B cell (primary cell): ENCODE results near the gene SUV39H2. TPM values are rescaled to one million over a fixed set of nuclear protein-coding genes. Genes with fewer than 3 reads are reported as not detected.

Experiments used
- ATAC-seq: fragments of 200-7000 bp; cut with Tn5 transposase; one replicate; pipeline ENCODE4 v1.10.0; 2021; ENCODE audit warnings: low read depth, mild to moderate bottlenecking, moderate number of reproducible peaks, moderate library complexity
- CTCF ChIA-PET: fragments of 350-600 bp; sonication (Branson Sonifier 250); formaldehyde crosslinking; loops from one replicate; lab custom pipeline; 2021; ENCODE audit warnings: antibody characterized with exemption, inconsistent platforms; lab: Charles Lee
- POLR2A ChIA-PET: fragments of 350-600 bp; sonication (Branson Sonifier 250); formaldehyde crosslinking; loops from one replicate; lab custom pipeline; 2021; ENCODE audit warnings: antibody characterized with exemption; lab: Charles Lee
- DNase-seq: peaks from one replicate; pipeline ENCODE4 v3.0.0; 2013
- H2AFZ ChIP-seq: 2 replicates; pipeline ENCODE4 v1.6.1; 2012; ENCODE audit warnings: mild to moderate bottlenecking, low read depth, low read length; ENCODE audit not compliant: insufficient read depth, poor library complexity, severe bottlenecking
- H3K27ac ChIP-seq, 2 donors: 1 replicate in 1 of 2; 2 replicates in 1 of 2; pipeline ENCODE4 v1.5.1; 2012 to 2013; ENCODE audit warnings: low read length in 2 of 2, mild to moderate bottlenecking in 2 of 2, moderate library complexity in 1 of 2
- H3K27me3 ChIP-seq, 4 experiments: fragments of 200-600 bp in 1 of 4; sonication (generic) in 1 of 4; replicated peaks in 1 of 4; 1 replicate in 2 of 4; 2 replicates in 2 of 4; pipeline versions ENCODE4 v1.6.1 to v1.7.0; 2013 to 2016; ENCODE audit warnings: low read length in 3 of 4, mild to moderate bottlenecking in 2 of 4, mixed read lengths in 1 of 4, moderate library complexity in 1 of 4; ENCODE audit not compliant: insufficient read depth in 4 of 4, control insufficient read depth in 3 of 4; ENCODE audit errors: control extremely low read depth in 1 of 4
- H3K36me3 ChIP-seq, 2 experiments: replicated peaks in 1 of 2; 1 replicate in 1 of 2; 2 replicates in 1 of 2; pipeline versions ENCODE4 v1.6.1 to v1.7.1; 2013; ENCODE audit warnings: low read length in 1 of 2; ENCODE audit not compliant: insufficient read depth in 2 of 2, control insufficient read depth in 1 of 2; ENCODE audit errors: control extremely low read depth in 1 of 2, extremely low read depth in 1 of 2
- H3K4me1 ChIP-seq, 2 donors: fragments of 200-600 bp in 1 of 2; sonication (generic) in 1 of 2; 1 replicate in 1 of 2; 2 replicates in 1 of 2; pipeline versions ENCODE4 v1.5.1 to v1.6.1; 2013 to 2017; ENCODE audit warnings: low read length in 2 of 2; ENCODE audit not compliant: control insufficient read depth in 2 of 2, insufficient read depth in 2 of 2
- H3K4me2 ChIP-seq: replicated peaks from 2 replicates; pipeline ENCODE3; 2012; ENCODE audit warnings: mild to moderate bottlenecking, low read depth, low read length; ENCODE audit not compliant: poor library complexity, severe bottlenecking
- H3K4me3 ChIP-seq, 5 experiments: fragments of 200-600 bp in 1 of 5; sonication (generic) in 1 of 5; 1 replicate in 3 of 5; 2 replicates in 2 of 5; pipeline versions ENCODE4 v1.5.1 to v1.7.0; 2011 to 2016; ENCODE audit warnings: low read length in 4 of 5, mild to moderate bottlenecking in 4 of 5, low read depth in 2 of 5, control low read depth in 1 of 5, moderate library complexity in 1 of 5; ENCODE audit not compliant: insufficient read depth in 1 of 5; ENCODE audit errors: control extremely low read depth in 1 of 5, extremely low read depth in 1 of 5
- H3K79me2 ChIP-seq: fragments of 200-600 bp; sonication (generic); one replicate; pipeline ENCODE4 v1.6.0; 2016; ENCODE audit warnings: low read length; ENCODE audit not compliant: control insufficient read depth, insufficient read depth
- H3K9ac ChIP-seq: fragments of 200-600 bp; sonication (generic); 2 replicates; pipeline ENCODE4 v1.6.1; 2017; ENCODE audit warnings: mild to moderate bottlenecking, low read length, moderate library complexity
- H3K9me3 ChIP-seq, 3 donors: one replicate each; pipeline versions ENCODE4 v1.6.1 to v1.7.1; 2013; ENCODE audit warnings: low read length in 2 of 3; ENCODE audit not compliant: control insufficient read depth in 2 of 3, insufficient read depth in 1 of 3; ENCODE audit errors: control extremely low read depth in 1 of 3
- H4K20me1 ChIP-seq: 2 replicates; pipeline ENCODE4 v1.6.0; 2012; ENCODE audit warnings: mild to moderate bottlenecking, low read length; ENCODE audit not compliant: insufficient read depth, control insufficient read depth, poor library complexity, severe bottlenecking
- H3K27ac Mint-ChIP-seq: one replicate; pipeline ENCODE4 v1.8.0; 2021; ENCODE audit warnings: mixed read lengths
- H3K27me3 Mint-ChIP-seq: one replicate; pipeline ENCODE4 v1.8.0; 2021; ENCODE audit warnings: mixed read lengths
- H3K4me1 Mint-ChIP-seq: one replicate; pipeline ENCODE4 v1.8.0; 2021; ENCODE audit warnings: mixed read lengths
- H3K4me3 Mint-ChIP-seq: one replicate; pipeline ENCODE4 v1.8.0; 2021; ENCODE audit warnings: mixed read lengths
- H3K9me3 Mint-ChIP-seq: one replicate; pipeline ENCODE4 v1.8.0; 2022; ENCODE audit warnings: mixed read lengths; ENCODE audit not compliant: insufficient read depth
- EZH2 ChIP-seq: IDR thresholded peaks from 2 replicates; pipeline ENCODE4 v1.6.1; 2012; ENCODE audit warnings: borderline replicate concordance, low read depth, mild to moderate bottlenecking, moderate library complexity, low read length; ENCODE audit not compliant: insufficient read depth, poor library complexity, severe bottlenecking
- WGBS: methylation state at CpG from one replicate; pipeline ENCODE4 v1.1.5; 2013; ENCODE audit warnings: missing lambda C conversion rate; ENCODE audit not compliant: insufficient coverage; 5-methylcytosine and 5-hydroxymethylcytosine counted together
- intact Hi-C: fragments of 100-400 bp; cut with micrococcal nuclease; formaldehyde crosslinking; loops from one replicate; pipeline ENCODE4 v1.10.0; 2022
- polyA plus RNA-seq: library from polyadenylated mRNA; depleted of rRNA; stranded (reverse); fragments of >200 nt; gene quantifications from 2 replicates; pipeline ENCODE4 v1.2.3, GENCODE V29; 2012
- total RNA-seq, 2 donors: library from RNA; stranded (reverse); fragments of 120-200 nt in 1 of 2; gene quantifications; 1 replicate in 1 of 2; 2 replicates in 1 of 2; pipeline versions ENCODE4 v1.2.3 to v1.2.4, GENCODE V29; 2013 to 2022
- TF ChIP-seq, protein P1 (sequence below): fragments of 200-600 bp; IDR thresholded peaks from one replicate; pipeline ENCODE4 v1.8.0; 2022; ENCODE audit warnings: antibody characterized with exemption, mild to moderate bottlenecking

Gene SUV39H2
- total and polyA plus RNA-seq, 2 donors (not counting 1 experiment from before 2014, with no cell fraction given) = 0.73 to 3.2 TPM

DNA sequence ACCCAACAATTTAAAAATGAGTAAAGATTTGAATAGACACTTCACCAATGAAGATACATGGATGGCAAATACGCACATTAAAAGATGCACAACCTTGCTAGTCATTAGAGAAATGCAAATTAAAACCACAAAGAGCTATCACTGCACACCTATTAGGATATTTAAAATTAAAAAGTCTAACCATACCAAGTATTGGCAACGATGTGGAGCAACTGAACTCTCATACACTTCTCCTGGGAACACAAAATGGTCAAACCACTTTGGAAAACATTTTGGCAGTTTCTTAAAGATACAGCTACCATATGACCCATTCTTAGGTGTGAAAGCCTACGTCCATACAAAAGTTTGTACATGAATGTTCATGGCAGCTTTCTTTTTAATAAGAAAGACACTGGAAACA lies 39.2 kb downstream of the SUV39H2 start:
- Mint-ChIP-seq H3K9me3 (peaks cover 3% of the 10 kb centered on the region), H3K27me3 (no peaks in the 10 kb centered on the region), H3K27ac (no peak overlapping the region), H3K4me1 (peaks cover 4% of the 10 kb centered on the region), H3K4me3 (no peak overlapping the region)
- ChIA-PET POLR2A (interaction anchor here (0.6 kb wide), 1 partner anchor 9 kb away, joined by 3 read pairs; no protein-coding TSS in a partner anchor), CTCF (interaction anchor here (1.0 to 1.3 kb wide), 3 partner anchors 9 to 15 kb away, joined by 3 to 5 read pairs (median 3); no protein-coding TSS in a partner anchor)
- H3K36me3 ChIP-seq = peaks cover 43 to 91% of the 10 kb centered on the region in 2 experiments
- peaks cover 40% of the 10 kb centered on the region for H3K79me2 ChIP-seq
- no peaks in the 10 kb centered on the region for H3K4me1 ChIP-seq
- TF ChIP-seq, protein P1, sequence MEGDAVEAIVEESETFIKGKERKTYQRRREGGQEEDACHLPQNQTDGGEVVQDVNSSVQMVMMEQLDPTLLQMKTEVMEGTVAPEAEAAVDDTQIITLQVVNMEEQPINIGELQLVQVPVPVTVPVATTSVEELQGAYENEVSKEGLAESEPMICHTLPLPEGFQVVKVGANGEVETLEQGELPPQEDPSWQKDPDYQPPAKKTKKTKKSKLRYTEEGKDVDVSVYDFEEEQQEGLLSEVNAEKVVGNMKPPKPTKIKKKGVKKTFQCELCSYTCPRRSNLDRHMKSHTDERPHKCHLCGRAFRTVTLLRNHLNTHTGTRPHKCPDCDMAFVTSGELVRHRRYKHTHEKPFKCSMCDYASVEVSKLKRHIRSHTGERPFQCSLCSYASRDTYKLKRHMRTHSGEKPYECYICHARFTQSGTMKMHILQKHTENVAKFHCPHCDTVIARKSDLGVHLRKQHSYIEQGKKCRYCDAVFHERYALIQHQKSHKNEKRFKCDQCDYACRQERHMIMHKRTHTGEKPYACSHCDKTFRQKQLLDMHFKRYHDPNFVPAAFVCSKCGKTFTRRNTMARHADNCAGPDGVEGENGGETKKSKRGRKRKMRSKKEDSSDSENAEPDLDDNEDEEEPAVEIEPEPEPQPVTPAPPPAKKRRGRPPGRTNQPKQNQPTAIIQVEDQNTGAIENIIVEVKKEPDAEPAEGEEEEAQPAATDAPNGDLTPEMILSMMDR = no peak
- no peak for TF ChIP-seq EZH2
- H3K4me2 ChIP-seq = no peak overlapping the region
- H2AFZ ChIP-seq = no peak overlapping the region
- no peaks in the 10 kb centered on the region for H3K27me3 ChIP-seq
- no peak overlapping the region for H3K4me3 ChIP-seq
- DNase-seq (no peak), ATAC-seq (no peak)
- 100% methylated on average over 1 of the region's 3 CpGs for WGBS
- no peak overlapping the region for H3K27ac ChIP-seq
- no peak overlapping the region for H3K9ac ChIP-seq
- intact Hi-C loops = no loop called here
- H3K9me3 ChIP-seq = peaks cover 5 to 10% (median 6%) of the 10 kb centered on the region in 3 donors
- peaks cover 11% of the 10 kb centered on the region for H4K20me1 ChIP-seq

DNA sequence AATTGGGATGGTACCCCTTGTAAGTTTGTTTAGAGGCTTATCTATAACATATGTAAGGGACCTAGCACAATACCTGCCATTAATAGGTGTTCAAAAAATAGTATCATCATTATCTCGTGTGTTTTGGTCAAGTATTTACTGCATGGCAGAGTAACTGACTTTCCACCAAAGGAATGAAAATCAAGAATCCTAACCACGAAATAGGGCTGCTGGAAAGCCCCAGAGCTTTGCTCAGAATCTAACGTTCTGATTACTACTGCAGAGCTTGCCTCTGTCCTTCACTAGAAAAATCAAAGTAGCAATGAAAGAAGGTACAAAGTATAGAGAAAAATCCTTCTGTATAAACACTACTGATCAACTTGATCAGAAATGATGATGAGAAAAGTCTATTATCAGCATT lies 40.3 kb downstream of the SUV39H2 start:
- H3K4me1 ChIP-seq = no peaks in the 10 kb centered on the region
- H3K4me1 Mint-ChIP-seq = peaks cover 4% of the 10 kb centered on the region
- no peaks in the 10 kb centered on the region for H3K27me3 Mint-ChIP-seq
- no peak overlapping the region for H3K4me2 ChIP-seq
- H4K20me1 ChIP-seq = peaks cover 22% of the 10 kb centered on the region
- H3K4me3 ChIP-seq = no peak overlapping the region
- ATAC-seq = no peak
- no peaks in the 10 kb centered on the region for H3K27me3 ChIP-seq
- no CpG with 5 or more reads among the region's 3 CpGs for WGBS
- H3K9ac ChIP-seq = no peak overlapping the region
- H3K4me3 Mint-ChIP-seq = no peak overlapping the region
- H3K27ac Mint-ChIP-seq = no peak overlapping the region
- H3K9me3 Mint-ChIP-seq = peaks cover 3% of the 10 kb centered on the region
- ChIA-PET CTCF (interaction anchor here (1.1 kb wide), 1 partner anchor 16 kb away, joined by 3 read pairs; no protein-coding TSS in a partner anchor), POLR2A (no interaction called here)
- H3K36me3 ChIP-seq = peaks cover 44 to 92% of the 10 kb centered on the region in 2 experiments
- intact Hi-C loops = no loop called here
- H3K27ac ChIP-seq = no peak overlapping the region
- TF ChIP-seq, protein P1 = no peak
- TF ChIP-seq EZH2 = no peak
- DNase-seq = no peak
- H2AFZ ChIP-seq = no peak overlapping the region
- H3K79me2 ChIP-seq = peaks cover 44% of the 10 kb centered on the region
- peaks cover 5 to 10% (median 6%) of the 10 kb centered on the region in 3 donors for H3K9me3 ChIP-seq
